Aorta (tissue), 5 donors: ENCODE data around the gene QDPR. TPM values are rescaled to one million over a fixed set of nuclear protein-coding genes. Genes with fewer than 3 reads are reported as not detected.

Experiments
- ATAC-seq: fragments of 200-7000 bp; cut with Tn5 transposase; one replicate; pipeline ENCODE4 v1.9.1; 2022; ENCODE audit warnings: moderate library complexity; ENCODE audit not compliant: low FRiP score
- DNase-seq, 2 donors: peaks; one replicate each; pipeline ENCODE4 v3.0.0-alpha.2; 2020
- H3K27ac ChIP-seq, 2 donors: one replicate each; pipeline ENCODE4 v1.5.1; 2013; ENCODE audit warnings: low read length in 2 of 2, mild to moderate bottlenecking in 2 of 2, moderate library complexity in 2 of 2, control low read depth in 1 of 2, inconsistent platforms in 1 of 2, low read depth in 1 of 2
- H3K27me3 ChIP-seq, 2 donors: one replicate each; pipeline ENCODE4 v1.6.1; 2013; ENCODE audit warnings: control low read depth in 1 of 2, low read length in 1 of 2, mild to moderate bottlenecking in 1 of 2, moderate library complexity in 1 of 2; ENCODE audit not compliant: insufficient read depth in 2 of 2, control insufficient read depth in 1 of 2
- H3K36me3 ChIP-seq, 2 donors: one replicate each; pipeline ENCODE4 v1.6.1; 2013; ENCODE audit warnings: control low read depth in 1 of 2, low read length in 1 of 2, mild to moderate bottlenecking in 1 of 2; ENCODE audit not compliant: insufficient read depth in 2 of 2, control insufficient read depth in 1 of 2
- H3K4me1 ChIP-seq, 2 donors: one replicate each; pipeline ENCODE4 v1.6.1; 2013; ENCODE audit warnings: low read length in 2 of 2, control low read depth in 1 of 2, mild to moderate bottlenecking in 1 of 2, moderate library complexity in 1 of 2; ENCODE audit not compliant: insufficient read depth in 2 of 2, control insufficient read depth in 1 of 2
- H3K4me3 ChIP-seq, 2 donors: one replicate each; pipeline ENCODE4 v1.5.1; 2013; ENCODE audit warnings: low read length in 2 of 2, control low read depth in 1 of 2, mild to moderate bottlenecking in 1 of 2
- H3K9me3 ChIP-seq: one replicate; pipeline ENCODE4 v1.6.1; 2013; ENCODE audit warnings: mild to moderate bottlenecking, low read length; ENCODE audit not compliant: control insufficient read depth
- WGBS, 2 donors: extraction: QIAGEN DNeasy Blood & Tissue Kit; methylation state at CpG; one replicate each; pipeline ENCODE4 v1.1.7; 2013; 5-methylcytosine and 5-hydroxymethylcytosine counted together
- intact Hi-C, 2 donors: fragments of 100-400 bp; cut with DNase I; formaldehyde crosslinking; loops; one replicate each; pipeline versions ENCODE4 v1.14.2 to v1.15.0; 2022
- polyA plus RNA-seq, 2 donors: library from polyadenylated mRNA; stranded (reverse); fragments of 200-250 nt; gene quantifications; one replicate each; pipeline ENCODE4 v1.2.3, GENCODE V29; 2013
- total RNA-seq, 2 donors: library from RNA; stranded (reverse); fragmentation: NEBNext Ultra II Directional; extraction: Animal tissue kit (Norgen Biotek cat#: 25700); gene quantifications; one replicate each; pipeline ENCODE4 v1.2.1, GENCODE V29; 2021
- donor health status: healthy with polysubstance abuse.
- donor health status: Bipolar disorder and iron deficiency.
- donor health status: DM: no; HTN: no; CAD: no.
- donor health status: DM: no; HTN: no; CAD: no.
- donor health status: DM: yes; HTN: yes; CAD: no.

QDPR gene
- total and polyA plus RNA-seq, 4 donors, result 15.6 to 24.8 (median 22.2) TPM

- DNase-seq (no peak), ATAC-seq (no peak)
- Histone ChIP-seq H3K9me3 (no peaks in the 10 kb centered on the region), H3K27ac (no peak overlapping the region), H3K36me3 (peaks cover 4 to 11% of the 10 kb centered on the region in 2 donors), H3K27me3 (no peaks in the 10 kb centered on the region), H3K4me3 (no peak overlapping the region), H3K4me1 (no peaks in the 10 kb centered on the region)
- 79 to 90% methylated on average over 6 of the region's 6 CpGs for WGBS, 2 donors
- intact Hi-C loops, result no loop called here
Observed at GRCh38 chr4:17490575-17491059, 21.3 kb downstream of the QDPR start.

- DNase-seq, result no peak
- Histone ChIP-seq H3K4me1 (no peaks in the 10 kb centered on the region), H3K36me3 (peaks cover 3 to 13% of the 10 kb centered on the region in 2 donors), H3K27ac (no peak overlapping the region), H3K27me3 (no peaks in the 10 kb centered on the region), H3K9me3 (no peaks in the 10 kb centered on the region), H3K4me3 (no peak overlapping the region)
- 89% methylated on average over 8 of the region's 8 CpGs for WGBS, 2 donors
- intact Hi-C loops, result no loop called here
- ATAC-seq, result no peak
Observed at GRCh38 chr4:17489721-17490120, 22.2 kb downstream of the QDPR start.

- WGBS, 2 donors, result 87 to 88% methylated on average over 5 of the region's 5 CpGs
- H3K4me3 ChIP-seq, result no peak overlapping the region
- no peak overlapping the region for H3K27ac ChIP-seq
- H3K27me3 ChIP-seq, result no peaks in the 10 kb centered on the region
- H3K4me1 ChIP-seq, result no peaks in the 10 kb centered on the region
- intact Hi-C loops, result no loop called here
- peaks cover 3 to 13% of the 10 kb centered on the region in 2 donors for H3K36me3 ChIP-seq
- ATAC-seq, result no peak
- H3K9me3 ChIP-seq, result no peaks in the 10 kb centered on the region
- DNase-seq, result no peak
Observed at GRCh38 chr4:17489123-17489522, 22.8 kb downstream of the QDPR start.

- 83 to 90% methylated on average over 2 of the region's 2 CpGs for WGBS, 2 donors
- H3K4me3 ChIP-seq, result no peak overlapping the region
- H3K4me1 ChIP-seq, result no peaks in the 10 kb centered on the region
- ATAC-seq (no peak), DNase-seq (no peak)
- H3K9me3 ChIP-seq, result peaks cover 8% of the 10 kb centered on the region
- H3K27ac ChIP-seq, result no peak overlapping the region
- intact Hi-C loops, result no loop called here
- H3K36me3 ChIP-seq, result peaks cover 8 to 11% of the 10 kb centered on the region in 2 donors
- no peaks in the 10 kb centered on the region for H3K27me3 ChIP-seq
Observed at GRCh38 chr4:17482716-17483115, 29.2 kb downstream of the QDPR start.

GRCh38 chr4:17480955-17481354 lies 30.9 kb downstream of the QDPR start:
- ATAC-seq, result no peak
- WGBS, 2 donors, result 90 to 98% methylated on average over 2 of the region's 2 CpGs
- peaks cover 5 to 10% of the 10 kb centered on the region in 2 donors for H3K36me3 ChIP-seq

GRCh38 chr4:17480210-17480927 lies 31.5 kb downstream of the QDPR start:
- intact Hi-C loops, result no loop called here
- no peak for ATAC-seq
- H3K9me3 ChIP-seq, result peaks cover 8% of the 10 kb centered on the region
- H3K27ac ChIP-seq, result no peak overlapping the region
- DNase-seq, result no peak
- WGBS, 2 donors, result 70 to 73% methylated on average over 7 of the region's 7 CpGs
- H3K4me1 ChIP-seq, result no peaks in the 10 kb centered on the region
- H3K4me3 ChIP-seq, result no peak overlapping the region
- H3K27me3 ChIP-seq, result no peaks in the 10 kb centered on the region
- peaks cover 5 to 10% of the 10 kb centered on the region in 2 donors for H3K36me3 ChIP-seq

More at GRCh38 chr4:17480955-17481354, 30.9 kb downstream of the QDPR start:
- DNase-seq, result no peak
- Histone ChIP-seq H3K27ac (no peak overlapping the region), H3K4me1 (no peaks in the 10 kb centered on the region), H3K27me3 (no peaks in the 10 kb centered on the region), H3K4me3 (no peak overlapping the region), H3K9me3 (peaks cover 8% of the 10 kb centered on the region)
- intact Hi-C loops, result no loop called here

GRCh38 chr4:17477774-17478472 lies 34.0 kb downstream of the QDPR start:
- ATAC-seq (no peak), DNase-seq (no peak)
- Histone ChIP-seq H3K36me3 (peaks cover 4 to 6% of the 10 kb centered on the region in 2 donors), H3K9me3 (peaks cover 6% of the 10 kb centered on the region), H3K27me3 (no peaks in the 10 kb centered on the region), H3K4me1 (no peaks in the 10 kb centered on the region), H3K4me3 (no peak overlapping the region), H3K27ac (no peak overlapping the region)
- intact Hi-C loops, result no loop called here
- WGBS, 2 donors, result 88 to 95% methylated on average over 9 of the region's 9 CpGs

GRCh38 chr4:17476853-17477252 lies 35.0 kb downstream of the QDPR start:
- whole genome bisulfite sequencing, 2 donors, result 85 to 92% methylated on average over 3 of the region's 3 CpGs
- no peak for DNase-seq
- H3K9me3 ChIP-seq, result peaks cover 5% of the 10 kb centered on the region
- H3K27me3 ChIP-seq, result no peaks in the 10 kb centered on the region
- no peaks in the 10 kb centered on the region for H3K4me1 ChIP-seq
- H3K27ac ChIP-seq, result no peak overlapping the region
- H3K36me3 ChIP-seq, result peaks cover 0 to 6% of the 10 kb centered on the region in 2 donors
- no peak overlapping the region for H3K4me3 ChIP-seq
- intact Hi-C loops, result no loop called here
- ATAC-seq, result no peak

- DNase-seq (no peak), ATAC-seq (no peak)
- Histone ChIP-seq H3K4me3 (no peak overlapping the region), H3K4me1 (no peaks in the 10 kb centered on the region), H3K27ac (no peak overlapping the region), H3K9me3 (peaks cover under 1% of the 10 kb centered on the region), H3K27me3 (no peaks in the 10 kb centered on the region), H3K36me3 (peaks cover 0 to under 1% of the 10 kb centered on the region in 2 donors)
- intact Hi-C loops, result no loop called here
Observed at GRCh38 chr4:17475481-17475880, 36.4 kb downstream of the QDPR start.
